ENCODE measurements around the gene COIL. TPM values are rescaled to one million over a fixed set of nuclear protein-coding genes. Genes with fewer than 3 reads are reported as not detected.

COIL gene
- total RNA-seq, 3 donors from 2014 or later: 8.8 to 23.0 (median 16.7) TPM

DNA sequence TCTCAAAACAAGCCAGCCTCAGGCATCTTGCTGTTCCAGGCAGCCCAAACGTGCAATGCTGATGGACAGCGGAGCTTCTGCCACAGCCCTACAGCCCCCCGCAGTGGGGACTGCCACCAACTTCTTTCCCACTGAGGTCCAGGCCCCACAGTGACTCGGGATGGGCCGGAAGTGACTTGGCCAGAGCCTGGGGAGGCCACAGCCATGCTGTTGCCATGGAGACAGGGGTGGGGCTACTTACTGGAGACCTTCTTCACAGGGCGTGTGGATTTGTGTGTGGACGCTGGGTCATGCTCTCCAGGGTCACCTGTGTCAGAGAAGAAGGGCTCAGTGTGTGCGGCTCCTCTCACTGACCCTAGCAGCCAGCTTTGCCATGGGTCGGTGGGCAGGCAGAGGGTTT lies 62.0 kb downstream of the COIL start:
- Histone ChIP-seq H3K9me3 (no peaks in the 10 kb centered on the region), H3K27ac (no peak overlapping the region), H3K27me3 (no peaks in the 10 kb centered on the region), H3K4me3 (no peak overlapping the region), H3K4me1 (no peaks in the 10 kb centered on the region), H3K36me3 (no peaks in the 10 kb centered on the region)
- intact Hi-C loops (cut with DNase I; ENCODE audit: low total_unique reads): no loop called here
- TF ChIP-seq, protein P1, sequence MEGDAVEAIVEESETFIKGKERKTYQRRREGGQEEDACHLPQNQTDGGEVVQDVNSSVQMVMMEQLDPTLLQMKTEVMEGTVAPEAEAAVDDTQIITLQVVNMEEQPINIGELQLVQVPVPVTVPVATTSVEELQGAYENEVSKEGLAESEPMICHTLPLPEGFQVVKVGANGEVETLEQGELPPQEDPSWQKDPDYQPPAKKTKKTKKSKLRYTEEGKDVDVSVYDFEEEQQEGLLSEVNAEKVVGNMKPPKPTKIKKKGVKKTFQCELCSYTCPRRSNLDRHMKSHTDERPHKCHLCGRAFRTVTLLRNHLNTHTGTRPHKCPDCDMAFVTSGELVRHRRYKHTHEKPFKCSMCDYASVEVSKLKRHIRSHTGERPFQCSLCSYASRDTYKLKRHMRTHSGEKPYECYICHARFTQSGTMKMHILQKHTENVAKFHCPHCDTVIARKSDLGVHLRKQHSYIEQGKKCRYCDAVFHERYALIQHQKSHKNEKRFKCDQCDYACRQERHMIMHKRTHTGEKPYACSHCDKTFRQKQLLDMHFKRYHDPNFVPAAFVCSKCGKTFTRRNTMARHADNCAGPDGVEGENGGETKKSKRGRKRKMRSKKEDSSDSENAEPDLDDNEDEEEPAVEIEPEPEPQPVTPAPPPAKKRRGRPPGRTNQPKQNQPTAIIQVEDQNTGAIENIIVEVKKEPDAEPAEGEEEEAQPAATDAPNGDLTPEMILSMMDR (IDR thresholded peaks at IDR 0.05): no peak
- TF ChIP-seq POLR2A (IDR thresholded peaks at IDR 0.05) (no peak), POLR2AphosphoS5 (IDR thresholded peaks at IDR 0.05) (no peak)
- no peak for DNase-seq (ENCODE audit: low spot score in 2 of 2)

DNA sequence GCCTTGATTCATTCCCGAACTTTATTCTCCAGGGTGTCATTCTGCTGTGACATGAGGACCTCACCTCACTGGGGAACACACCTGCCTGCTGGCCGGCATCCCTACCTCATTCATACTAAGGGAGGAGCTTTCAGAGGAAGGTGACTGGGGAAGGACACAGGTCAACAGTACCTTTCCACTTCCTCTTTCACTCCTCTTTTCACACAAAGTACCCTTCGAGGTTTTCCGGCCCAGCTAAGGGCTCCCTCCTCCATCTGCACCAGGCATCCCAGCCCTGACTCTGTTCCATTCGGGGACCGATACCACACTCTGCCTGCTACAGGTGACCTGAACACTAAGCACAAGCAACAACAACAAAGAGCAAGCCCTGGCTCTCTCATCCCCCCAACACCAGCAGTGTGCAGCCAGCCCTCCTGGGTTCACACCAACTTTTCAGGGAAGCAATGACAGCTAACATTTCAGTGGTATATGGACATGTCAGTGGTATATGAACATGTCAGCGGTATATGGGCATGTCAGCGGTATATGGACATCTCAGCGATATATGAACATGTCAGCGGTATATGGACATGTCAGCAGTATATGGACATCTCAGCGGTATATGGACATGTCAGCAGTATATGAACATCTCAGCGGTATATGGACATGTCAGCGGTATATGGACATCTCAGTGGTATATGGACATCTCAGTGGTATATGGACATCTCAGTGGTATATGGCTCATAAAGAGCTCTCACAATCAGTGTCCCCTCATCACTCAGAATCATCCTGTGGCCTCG lies 63.0 kb downstream of the COIL start:
- Histone ChIP-seq H3K9me3 (no peaks in the 10 kb centered on the region), H3K36me3 (no peaks in the 10 kb centered on the region), H3K27ac (no peak overlapping the region), H3K27me3 (no peaks in the 10 kb centered on the region), H3K4me3 (no peak overlapping the region), H3K4me1 (no peaks in the 10 kb centered on the region)
- TF ChIP-seq POLR2AphosphoS5 (IDR thresholded peaks at IDR 0.05) (no peak), POLR2A (IDR thresholded peaks at IDR 0.05) (no peak)
- TF ChIP-seq, protein P1 (IDR thresholded peaks at IDR 0.05): no peak
- no peak for DNase-seq (ENCODE audit: low spot score in 2 of 2)
- intact Hi-C loops (cut with DNase I; ENCODE audit: low total_unique reads): no loop called here

DNA sequence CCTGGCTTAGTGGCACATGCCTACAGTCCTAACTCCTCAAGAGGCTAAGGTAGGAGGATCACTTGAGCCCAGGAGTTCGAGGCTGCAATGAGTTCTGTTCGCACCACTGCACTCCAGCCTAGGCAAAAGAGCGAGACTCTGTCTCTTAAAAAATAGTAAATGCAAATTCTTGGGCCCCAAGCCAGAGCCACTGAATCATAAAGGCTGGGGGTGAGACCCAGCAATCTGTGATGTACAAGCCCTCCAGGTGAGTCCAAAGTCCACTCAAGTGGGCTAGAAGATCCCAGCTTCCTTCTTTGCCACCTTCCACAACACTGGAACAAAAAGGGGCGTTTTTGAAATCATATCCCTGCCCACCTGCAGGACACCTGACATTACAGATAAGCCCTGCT lies 63.9 kb downstream of the COIL start:
- TF ChIP-seq POLR2A (IDR thresholded peaks at IDR 0.05): no peak
- TF ChIP-seq, protein P1 (IDR thresholded peaks at IDR 0.05): no peak
- no peak for TF ChIP-seq POLR2AphosphoS5 (IDR thresholded peaks at IDR 0.05)
- no peak overlapping the region for H3K27ac ChIP-seq
- H3K4me3 ChIP-seq: no peak overlapping the region
- no peaks in the 10 kb centered on the region for H3K4me1 ChIP-seq
- no peaks in the 10 kb centered on the region for H3K27me3 ChIP-seq
- DNase-seq (ENCODE audit: low spot score in 2 of 2): no peak
- H3K9me3 ChIP-seq: no peaks in the 10 kb centered on the region
- intact Hi-C loops (cut with DNase I; ENCODE audit: low total_unique reads): no loop called here
- H3K36me3 ChIP-seq: peaks cover 6% of the 10 kb centered on the region

DNA sequence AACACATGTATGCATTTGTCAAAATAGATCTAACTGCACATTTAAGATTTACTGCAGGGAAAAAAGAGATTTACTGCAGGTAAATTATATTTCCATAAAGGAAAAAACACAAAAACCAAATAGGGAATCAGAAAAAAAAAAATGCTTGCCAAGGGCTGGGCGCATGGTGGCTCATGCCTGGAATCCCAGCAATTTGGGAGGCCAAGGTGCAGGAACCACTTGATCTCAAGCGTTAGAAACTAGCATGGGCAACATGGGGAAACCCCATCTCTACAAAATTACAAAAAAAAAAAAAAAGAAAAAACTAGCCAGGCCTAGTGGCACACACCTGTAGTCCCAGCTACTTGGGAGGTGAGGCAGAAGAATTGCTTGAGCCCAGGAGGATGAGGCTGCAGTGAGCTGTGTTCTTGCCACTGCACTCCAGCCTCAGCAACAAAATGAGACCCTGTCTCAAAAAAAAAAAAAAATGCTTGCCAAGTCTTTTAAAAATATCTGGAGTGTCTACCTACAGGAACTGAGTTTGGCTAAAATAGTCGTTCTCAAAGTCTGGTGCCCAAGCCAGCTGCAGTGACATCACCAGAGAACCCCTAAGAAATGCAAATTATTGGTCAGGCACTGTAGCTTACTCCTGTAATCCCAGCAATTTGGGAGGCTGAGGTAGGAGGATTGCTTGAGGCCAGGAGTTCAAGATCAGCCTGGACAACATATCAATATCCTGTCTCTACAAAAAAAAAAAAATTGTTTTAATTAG lies 64.5 kb downstream of the COIL start:
- H3K9me3 ChIP-seq: no peaks in the 10 kb centered on the region
- no peaks in the 10 kb centered on the region for H3K4me1 ChIP-seq
- no peak for DNase-seq (ENCODE audit: low spot score in 2 of 2)
- TF ChIP-seq POLR2A (IDR thresholded peaks at IDR 0.05): no peak
- no peak for TF ChIP-seq POLR2AphosphoS5 (IDR thresholded peaks at IDR 0.05)
- TF ChIP-seq, protein P1 (IDR thresholded peaks at IDR 0.05): no peak
- H3K4me3 ChIP-seq: no peak overlapping the region
- no peaks in the 10 kb centered on the region for H3K27me3 ChIP-seq
- no peak overlapping the region for H3K27ac ChIP-seq
- intact Hi-C loops (cut with DNase I; ENCODE audit: low total_unique reads): no loop called here
- peaks cover 12% of the 10 kb centered on the region for H3K36me3 ChIP-seq

DNA sequence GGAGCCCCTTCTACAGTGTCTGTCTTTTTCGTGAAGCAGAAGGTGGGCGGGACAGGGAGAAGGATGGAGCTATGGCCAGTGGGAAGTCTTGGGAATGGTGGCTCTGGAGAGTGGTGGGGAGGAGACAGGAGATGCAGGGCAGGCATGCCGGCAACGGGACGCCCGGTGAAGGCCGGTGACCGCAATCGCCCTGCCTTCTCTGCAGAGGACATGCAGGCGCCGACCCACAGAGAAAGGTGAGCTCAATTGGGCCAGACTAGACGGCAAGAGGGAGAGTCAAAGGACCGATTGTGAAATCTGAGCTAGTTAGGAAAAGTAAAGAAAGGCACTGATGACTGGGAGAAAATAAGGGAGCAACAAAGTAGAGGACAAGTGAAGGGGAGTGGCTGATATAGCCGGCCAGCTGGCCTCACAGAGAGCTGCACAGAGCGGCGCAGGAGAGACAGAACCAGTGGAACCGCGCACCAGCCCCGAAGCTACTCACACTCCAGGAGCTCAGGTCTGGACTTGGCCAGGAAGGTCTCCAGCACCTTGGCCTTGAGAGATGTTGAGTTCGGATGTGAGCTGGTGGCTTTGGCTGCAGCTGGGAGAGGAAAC lies 65.9 kb downstream of the COIL start:
- H3K4me3 ChIP-seq: no peak overlapping the region
- H3K27me3 ChIP-seq: no peaks in the 10 kb centered on the region
- TF ChIP-seq POLR2AphosphoS5 (IDR thresholded peaks at IDR 0.05) (no peak), POLR2A (IDR thresholded peaks at IDR 0.05) (no peak)
- TF ChIP-seq, protein P1 (IDR thresholded peaks at IDR 0.05): no peak
- H3K36me3 ChIP-seq: peaks cover 17% of the 10 kb centered on the region
- H3K27ac ChIP-seq: no peak overlapping the region
- intact Hi-C loops (cut with DNase I; ENCODE audit: low total_unique reads): no loop called here
- DNase-seq (ENCODE audit: low spot score in 2 of 2): no peak
- no peaks in the 10 kb centered on the region for H3K9me3 ChIP-seq
- no peaks in the 10 kb centered on the region for H3K4me1 ChIP-seq
